Left lung (tissue), 10 donors: ENCODE data around the gene CASP3. TPM values are rescaled to one million over a fixed set of nuclear protein-coding genes. Genes with fewer than 3 reads are reported as not detected.

ENCODE experiments used
- ATAC-seq: fragments of 200-7000 bp; cut with Tn5 transposase; one replicate; pipeline ENCODE4 v1.9.1; 2020; ENCODE audit warnings: moderate library complexity
- DNase-seq, 4 donors: peaks; one replicate each; pipeline ENCODE4 v3.0.0-alpha.2; 2013 to 2020
- H3K27ac ChIP-seq, 2 donors: fragments of 200-600 bp; sonication (generic) in 1 of 2; one replicate each; pipeline versions ENCODE4 v1.5.0 to v1.8.0; 2020 to 2021
- H3K27me3 ChIP-seq, 2 donors: fragments of 200-600 bp; sonication (generic) in 1 of 2; one replicate each; pipeline versions ENCODE4 v1.5.0 to v1.8.0; 2020 to 2021
- H3K36me3 ChIP-seq, 2 donors: fragments of 200-600 bp; sonication (generic) in 1 of 2; one replicate each; pipeline versions ENCODE4 v1.5.0 to v1.8.0; 2020 to 2021
- H3K4me1 ChIP-seq, 2 donors: fragments of 200-600 bp; one replicate each; pipeline ENCODE4 v1.8.0; 2021
- H3K4me3 ChIP-seq, 2 donors: fragments of 200-600 bp; sonication (generic) in 1 of 2; one replicate each; pipeline versions ENCODE4 v1.5.0 to v1.8.0; 2020 to 2021; ENCODE audit warnings: mild to moderate bottlenecking in 1 of 2
- H3K9me3 ChIP-seq, 2 donors: fragments of 200-600 bp; sonication (generic) in 1 of 2; one replicate each; pipeline versions ENCODE4 v1.5.0 to v1.8.0; 2020 to 2021
- CTCF ChIP-seq, 2 donors: fragments of 200-600 bp; sonication (generic) in 1 of 2; IDR thresholded peaks; one replicate each; pipeline versions ENCODE4 v1.5.0 to v1.8.0; 2021; ENCODE audit warnings: antibody characterized with exemption in 2 of 2
- intact Hi-C, 2 donors: fragments of 100-400 bp; cut with DNase I; formaldehyde crosslinking; loops; one replicate each; pipeline versions ENCODE4 v1.11.2 to v1.14.2; 2022
- polyA plus RNA-seq, 6 donors: library from polyadenylated mRNA; unstranded; fragments of 120-200 nt; gene quantifications; one replicate each; pipeline ENCODE4 v1.2.1, GENCODE V29; 2013; ENCODE audit not compliant: insufficient read length in 6 of 6
- total RNA-seq, 2 donors: library from RNA; stranded (reverse); fragmentation: NEBNext Ultra II Directional; extraction: Animal tissue kit (Norgen Biotek cat#: 25700); gene quantifications; one replicate each; pipeline ENCODE4 v1.2.1, GENCODE V29; 2021
- donor health status: DM: no; HTN: yes; CAD: no.
- donor health status: DM: no; HTN: no; CAD: no.

CASP3 gene
- total and polyA plus RNA-seq, 8 donors, result 19.1 to 37.9 (median 35.0) TPM

DNA sequence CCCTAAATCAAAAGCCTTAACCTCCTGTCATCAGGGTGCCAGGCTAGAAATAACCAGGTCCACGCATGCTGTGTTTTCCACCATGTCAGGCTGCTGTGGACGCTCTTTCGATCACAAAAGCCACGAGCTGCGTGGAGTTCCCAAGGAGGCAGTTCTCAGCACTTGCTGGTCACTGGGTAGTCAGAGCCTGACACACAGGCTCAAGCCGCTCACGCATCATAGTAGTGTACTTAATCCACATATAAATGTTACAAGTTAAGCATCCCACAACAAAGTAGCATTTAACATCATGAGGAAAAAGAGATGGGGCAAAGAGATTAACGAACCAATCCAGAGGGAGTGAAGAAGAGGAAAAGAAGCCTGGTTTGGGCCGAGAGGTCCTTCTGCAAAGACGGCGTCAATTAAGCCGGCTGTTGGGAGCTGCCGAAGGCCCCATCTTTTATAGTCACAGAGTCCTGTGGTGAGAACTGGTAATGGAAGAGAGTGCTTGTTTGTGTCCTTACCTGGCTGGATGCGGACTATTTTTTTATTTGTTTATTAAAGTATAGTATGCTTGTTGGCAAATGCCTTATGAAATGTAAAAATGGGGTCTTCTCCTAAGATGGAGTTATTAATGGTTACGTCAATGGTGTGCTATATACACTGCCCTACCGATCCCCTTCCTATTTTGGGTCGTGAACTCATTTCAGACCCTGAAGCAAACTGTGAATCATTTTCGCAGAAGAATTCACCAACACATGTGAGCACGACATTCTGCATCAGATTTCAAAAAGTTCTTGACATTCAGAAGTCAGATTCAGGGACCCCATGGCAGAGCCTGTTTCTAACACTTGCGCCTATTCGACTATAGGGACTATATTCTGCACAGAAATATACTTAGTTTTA, 966 bp upstream of the CASP3 start:
- ATAC-seq, result peak; percentile 27
- Histone ChIP-seq H3K9me3 (no peaks in the 10 kb centered on the region), H3K27me3 (no peaks in the 10 kb centered on the region), H3K4me1 (peaks cover 22 to 48% of the 10 kb centered on the region in 2 donors), H3K36me3 (peaks cover 0 to 4% of the 10 kb centered on the region in 2 donors), H3K27ac (peak overlapping the region; percentile 76 to 96), H3K4me3 (peak overlapping the region; percentile 79 to 82)
- intact Hi-C loops, result no loop called here
- TF ChIP-seq CTCF (IDR thresholded peaks at IDR 0.05), result no peak
- peak in 3 of 4 donors; percentile 28 to 37 (median 36) for DNase-seq

DNA sequence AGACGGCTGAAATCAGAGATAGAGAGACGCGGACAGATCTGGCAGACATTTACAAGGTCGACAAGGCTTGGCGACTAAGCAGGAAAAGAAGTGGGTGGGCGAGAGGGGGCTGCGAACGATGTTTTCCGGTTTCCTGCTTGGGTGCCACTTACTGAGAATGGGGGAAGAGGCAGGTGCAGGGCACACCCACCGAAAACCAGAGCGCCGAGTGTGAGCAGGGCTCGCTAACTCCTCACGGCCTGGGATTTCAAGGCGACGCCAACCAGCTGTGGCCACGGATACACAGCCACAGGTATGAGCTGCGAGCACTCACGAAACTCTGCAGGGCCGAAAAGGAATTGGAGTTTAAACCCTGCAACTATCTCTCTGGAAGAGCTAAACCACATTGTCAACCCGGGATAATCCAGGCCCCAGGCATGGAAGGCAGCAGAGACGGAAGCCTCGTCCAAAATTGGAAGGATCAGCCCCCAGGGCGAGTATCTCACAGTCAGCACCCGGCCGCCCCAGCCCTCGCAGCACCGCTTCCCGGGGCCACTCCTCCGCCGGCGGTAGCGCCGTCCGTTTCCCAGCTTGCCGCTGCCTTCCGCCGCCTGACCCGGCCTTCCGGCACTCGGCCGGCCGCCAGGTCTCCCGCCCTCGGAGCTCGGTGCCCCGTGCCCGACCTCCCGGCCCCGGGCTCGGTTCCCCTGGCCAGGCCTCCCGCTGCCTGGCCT, 778 bp downstream of the CASP3 start:
- Histone ChIP-seq H3K9me3 (no peaks in the 10 kb centered on the region), H3K27me3 (no peaks in the 10 kb centered on the region), H3K36me3 (peaks cover 0 to 4% of the 10 kb centered on the region in 2 donors), H3K4me3 (peak overlapping the region; percentile 72 to 82), H3K27ac (peak overlapping the region; percentile 96 to 97), H3K4me1 (peaks cover 22 to 63% of the 10 kb centered on the region in 2 donors)
- peak; percentile 57 for ATAC-seq
- intact Hi-C loops, result no loop called here
- no peak for TF ChIP-seq CTCF (IDR thresholded peaks at IDR 0.05)
- peak; percentile 39 to 93 (median 67) for DNase-seq

DNA sequence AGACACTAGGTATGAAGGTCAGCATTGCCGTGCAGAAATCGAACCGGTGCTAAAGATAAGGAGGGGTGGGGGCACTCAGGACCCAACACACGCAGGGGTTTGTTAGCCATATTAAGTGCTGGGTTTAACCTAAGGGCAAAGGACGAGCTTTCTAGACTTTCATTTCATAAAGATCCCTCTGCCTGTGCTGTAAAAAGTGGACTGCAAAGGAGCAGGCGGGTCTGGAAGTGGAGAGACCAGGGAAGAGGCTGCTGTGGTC, 1.3 kb downstream of the CASP3 start:
- Histone ChIP-seq H3K27ac (peak overlapping the region; percentile 96 to 97), H3K4me1 (peaks cover 22 to 68% of the 10 kb centered on the region in 2 donors), H3K27me3 (no peaks in the 10 kb centered on the region), H3K4me3 (peak overlapping the region; percentile 72 to 82), H3K36me3 (peaks cover 0 to 4% of the 10 kb centered on the region in 2 donors), H3K9me3 (no peaks in the 10 kb centered on the region)
- intact Hi-C loops, result no loop called here
- DNase-seq (no peak), ATAC-seq (no peak)
- no peak for TF ChIP-seq CTCF (IDR thresholded peaks at IDR 0.05)

DNA sequence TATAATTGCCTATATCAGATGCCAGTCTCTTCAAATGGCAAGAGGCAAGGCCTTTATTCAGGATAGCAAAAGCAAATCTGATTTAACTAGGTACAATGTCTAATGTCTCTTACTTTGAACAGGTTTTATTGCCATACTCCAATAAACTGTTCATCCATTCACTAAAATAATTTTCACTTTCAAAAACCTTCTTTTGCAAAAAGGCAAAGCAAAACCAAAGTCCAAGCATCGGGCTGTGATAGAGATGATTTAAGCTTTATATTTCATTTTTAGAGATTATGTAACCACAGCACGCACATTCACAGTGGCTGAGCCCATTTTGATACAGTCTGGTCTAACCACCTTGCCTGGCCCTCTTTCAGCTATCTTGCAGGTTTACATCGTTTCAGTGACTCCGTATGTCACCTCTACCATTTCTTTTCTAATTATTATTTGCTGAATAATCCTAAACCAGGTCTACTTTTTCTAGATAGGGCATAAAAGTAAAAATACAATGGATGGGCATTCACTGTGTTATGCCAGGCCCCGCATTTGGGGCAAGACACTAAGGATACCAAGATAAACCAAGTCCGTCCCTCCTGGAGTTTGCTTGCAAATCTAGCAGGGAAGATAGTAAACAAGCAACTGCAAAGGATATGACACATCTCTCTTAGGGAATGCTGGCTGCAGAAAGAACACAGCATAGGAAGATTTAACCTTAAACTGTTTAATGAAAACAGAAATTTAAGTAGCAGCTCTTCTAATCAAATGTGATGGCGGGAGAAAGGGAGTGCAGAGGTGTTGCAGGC, 1.8 kb downstream of the CASP3 start:
- Histone ChIP-seq H3K36me3 (peaks cover 0 to 4% of the 10 kb centered on the region in 2 donors), H3K27ac (peak overlapping the region in 1 of 2 donors; percentile 96), H3K9me3 (no peaks in the 10 kb centered on the region), H3K27me3 (no peaks in the 10 kb centered on the region), H3K4me1 (peaks cover 22 to 70% of the 10 kb centered on the region in 2 donors), H3K4me3 (peak overlapping the region; percentile 72 to 82)
- no peak for ATAC-seq
- intact Hi-C loops, result no loop called here
- no peak for TF ChIP-seq CTCF (IDR thresholded peaks at IDR 0.05)
- no peak for DNase-seq
